ENCODE data around the gene TMED8.

TMED8 gene

DNA sequence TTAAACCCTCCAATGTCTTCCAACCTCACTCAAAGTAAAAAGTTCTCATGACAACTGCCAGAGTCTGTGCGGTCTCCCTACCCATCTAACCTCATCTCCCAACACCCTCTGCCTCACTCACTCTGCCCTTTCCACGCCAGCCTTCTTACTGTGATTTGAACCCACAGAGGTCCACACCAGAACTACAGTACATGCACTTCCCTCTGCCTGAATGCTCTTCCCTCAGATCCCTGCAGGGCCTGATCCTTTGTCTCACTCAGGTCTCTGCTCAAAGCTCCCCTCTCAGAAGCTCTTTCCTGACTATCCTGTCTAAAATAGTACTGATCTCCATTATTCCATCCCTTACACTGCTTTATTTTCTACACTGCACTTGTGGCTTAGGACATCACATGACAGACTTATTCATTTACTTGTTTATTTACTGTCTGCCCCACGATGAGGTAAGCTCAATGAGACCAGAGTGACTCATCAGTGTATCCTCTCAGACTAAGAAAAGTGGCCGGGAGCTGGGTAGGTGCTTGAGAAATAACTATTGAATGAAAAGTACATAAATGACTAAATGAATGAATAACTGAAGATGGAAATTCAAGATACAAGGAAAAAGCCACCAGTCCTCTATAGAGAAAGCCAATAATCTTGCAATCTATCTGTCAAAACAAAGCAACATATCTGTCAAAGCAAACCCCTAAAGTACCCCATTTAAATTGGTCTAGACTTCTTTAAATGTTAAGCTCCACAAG is 73.3 kb downstream of the TMED8 start:
- H2BK120ac ChIP-seq (ENCODE audit: insufficient read depth, low read length, poor library complexity): peak overlapping the region; percentile 89
- peak overlapping the region; percentile 93 for H3K27ac ChIP-seq (ENCODE audit: low read depth, low read length)
- peaks cover 6% of the 10 kb centered on the region for H3K79me2 ChIP-seq (ENCODE audit: control insufficient read depth, insufficient read depth, low read length, poor library complexity)
- peak overlapping the region; percentile 64 for H3K18ac ChIP-seq (ENCODE audit: low read length)
- H3K23ac ChIP-seq (ENCODE audit: low read length): no peak overlapping the region
- H2AK5ac ChIP-seq (ENCODE audit: low read length): peak overlapping the region; percentile 60
- H3K9ac ChIP-seq (ENCODE audit: low read length): no peak overlapping the region
- peak overlapping the region; percentile 80 for H3K14ac ChIP-seq (ENCODE audit: low read length)
- H3K9me3 ChIP-seq (ENCODE audit: insufficient read depth, low read depth, low read length): no peaks in the 10 kb centered on the region
- H3K4me2 ChIP-seq (ENCODE audit: low read length): peak overlapping the region; percentile 7
- H4K91ac ChIP-seq (ENCODE audit: low read depth, low read length): peak overlapping the region; percentile 91
- no CpG with 5 or more reads among the region's 4 CpGs for WGBS (ENCODE audit: extremely low coverage, insufficient coverage, insufficient read length)
- peak overlapping the region; percentile 96 for H2BK5ac ChIP-seq (ENCODE audit: low read depth, low read length, poor library complexity)
- peak overlapping the region; percentile 86 for H2BK12ac ChIP-seq (ENCODE audit: low read length)
- peak overlapping the region; percentile 56 for H3K4ac ChIP-seq (ENCODE audit: low read depth, low read length)
- no peak overlapping the region for H3K4me3 ChIP-seq (ENCODE audit: low read depth, low read length)
- H3K4me1 ChIP-seq (ENCODE audit: control insufficient read depth in 1 of 2, insufficient read depth in 2 of 2, low read length in 2 of 2): peaks cover 30 to 38% of the 10 kb centered on the region in 2 experiments
- peak; percentile 60 to 79 for DNase-seq
- H2AFZ ChIP-seq (ENCODE audit: insufficient read depth, low read length, poor library complexity): no peak overlapping the region
- H3K27me3 ChIP-seq (ENCODE audit: insufficient read depth, low read length): no peaks in the 10 kb centered on the region
- H4K8ac ChIP-seq (ENCODE audit: low read depth, low read length): peak overlapping the region; percentile 66
- peaks cover 36% of the 10 kb centered on the region for H3K79me1 ChIP-seq (ENCODE audit: low read length)
- H3K36me3 ChIP-seq (ENCODE audit: control insufficient read depth in 1 of 2, insufficient read depth in 2 of 2, low read length in 2 of 2): peaks cover 2 to 12% of the 10 kb centered on the region in 2 experiments
- H4K12ac ChIP-seq (ENCODE audit: low read depth, low read length): peak overlapping the region; percentile 17

DNA sequence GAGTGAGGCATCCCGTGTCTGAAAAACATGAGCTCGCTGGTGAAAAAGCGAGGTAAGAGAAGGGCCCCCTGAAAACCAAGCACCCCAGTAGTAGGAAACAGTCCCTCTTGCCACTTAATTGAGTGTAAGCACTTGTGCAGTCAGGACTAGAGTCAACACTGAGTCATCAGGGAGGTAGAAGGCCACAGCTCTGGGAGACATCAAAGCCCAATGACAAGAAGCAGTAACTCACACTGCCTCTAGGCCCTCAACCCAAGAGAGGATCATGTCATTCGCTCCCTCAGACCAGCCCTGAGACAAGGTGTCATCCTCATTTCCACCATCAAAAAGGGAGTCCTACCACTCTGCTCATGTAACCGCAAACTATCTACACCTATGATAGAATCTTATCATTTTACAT is 74.0 kb downstream of the TMED8 start:
- H3K79me1 ChIP-seq (ENCODE audit: low read length): peaks cover 36% of the 10 kb centered on the region
- peaks cover 30 to 38% of the 10 kb centered on the region in 2 experiments for H3K4me1 ChIP-seq (ENCODE audit: control insufficient read depth in 1 of 2, insufficient read depth in 2 of 2, low read length in 2 of 2)
- peak; percentile 26 to 32 for DNase-seq
- H4K8ac ChIP-seq (ENCODE audit: low read depth, low read length): no peak overlapping the region
- H2AFZ ChIP-seq (ENCODE audit: insufficient read depth, low read length, poor library complexity): no peak overlapping the region
- peak overlapping the region; percentile 89 for H2BK120ac ChIP-seq (ENCODE audit: insufficient read depth, low read length, poor library complexity)
- H3K27me3 ChIP-seq (ENCODE audit: insufficient read depth, low read length): no peaks in the 10 kb centered on the region
- H3K4me2 ChIP-seq (ENCODE audit: low read length): no peak overlapping the region
- H3K14ac ChIP-seq (ENCODE audit: low read length): no peak overlapping the region
- H3K9me3 ChIP-seq (ENCODE audit: insufficient read depth, low read depth, low read length): no peaks in the 10 kb centered on the region
- no CpG with 5 or more reads among the region's 5 CpGs for WGBS (ENCODE audit: extremely low coverage, insufficient coverage, insufficient read length)
- H3K9ac ChIP-seq (ENCODE audit: low read length): no peak overlapping the region
- H2BK5ac ChIP-seq (ENCODE audit: low read depth, low read length, poor library complexity): peak overlapping the region; percentile 47
- peak overlapping the region; percentile 75 for H4K91ac ChIP-seq (ENCODE audit: low read depth, low read length)
- peak overlapping the region; percentile 27 for H2BK12ac ChIP-seq (ENCODE audit: low read length)
- H4K12ac ChIP-seq (ENCODE audit: low read depth, low read length): no peak overlapping the region
- peak overlapping the region; percentile 93 for H3K27ac ChIP-seq (ENCODE audit: low read depth, low read length)
- no peak overlapping the region for H2AK5ac ChIP-seq (ENCODE audit: low read length)
- peak overlapping the region; percentile 12 for H3K18ac ChIP-seq (ENCODE audit: low read length)
- H3K79me2 ChIP-seq (ENCODE audit: control insufficient read depth, insufficient read depth, low read length, poor library complexity): peaks cover 6% of the 10 kb centered on the region
- no peak overlapping the region for H3K4ac ChIP-seq (ENCODE audit: low read depth, low read length)
- H3K23ac ChIP-seq (ENCODE audit: low read length): no peak overlapping the region
- peaks cover 5 to 19% of the 10 kb centered on the region in 2 experiments for H3K36me3 ChIP-seq (ENCODE audit: control insufficient read depth in 1 of 2, insufficient read depth in 2 of 2, low read length in 2 of 2)
- no peak overlapping the region for H3K4me3 ChIP-seq (ENCODE audit: low read depth, low read length)

DNA sequence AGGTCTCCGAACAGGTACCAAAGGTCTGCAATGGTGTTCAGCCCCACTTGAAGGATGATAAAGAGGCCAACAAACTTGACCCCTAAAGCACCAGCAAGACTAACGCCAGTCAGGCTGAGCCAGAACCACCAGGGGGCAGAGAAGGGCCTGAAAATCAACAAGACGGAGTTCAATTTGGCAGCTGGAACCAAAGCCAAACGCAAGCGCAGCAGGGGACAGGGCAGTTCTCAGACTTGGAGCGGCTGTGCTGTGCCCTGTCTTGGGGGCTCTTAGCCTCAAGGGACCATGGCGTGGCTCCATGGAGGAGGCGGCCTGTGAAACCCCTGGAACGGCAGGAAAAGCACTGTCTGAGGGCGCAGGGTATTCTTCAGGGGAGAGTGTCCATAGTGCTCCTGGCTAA is 75.8 kb downstream of the TMED8 start:
- peak overlapping the region; percentile 30 for H2BK12ac ChIP-seq (ENCODE audit: low read length)
- H3K79me1 ChIP-seq (ENCODE audit: low read length): peaks cover 23% of the 10 kb centered on the region
- peaks cover 12 to 32% of the 10 kb centered on the region in 2 experiments for H3K36me3 ChIP-seq (ENCODE audit: control insufficient read depth in 1 of 2, insufficient read depth in 2 of 2, low read length in 2 of 2)
- H3K4me1 ChIP-seq (ENCODE audit: control insufficient read depth in 1 of 2, insufficient read depth in 2 of 2, low read length in 2 of 2): peaks cover 19 to 25% of the 10 kb centered on the region in 2 experiments
- no peak overlapping the region for H2BK5ac ChIP-seq (ENCODE audit: low read depth, low read length, poor library complexity)
- H2BK120ac ChIP-seq (ENCODE audit: insufficient read depth, low read length, poor library complexity): peak overlapping the region; percentile 23
- H4K91ac ChIP-seq (ENCODE audit: low read depth, low read length): peak overlapping the region; percentile 46
- no peaks in the 10 kb centered on the region for H3K9me3 ChIP-seq (ENCODE audit: insufficient read depth, low read depth, low read length)
- peaks cover 6% of the 10 kb centered on the region for H3K79me2 ChIP-seq (ENCODE audit: control insufficient read depth, insufficient read depth, low read length, poor library complexity)
- H3K18ac ChIP-seq (ENCODE audit: low read length): peak overlapping the region; percentile 23
- no peak overlapping the region for H4K12ac ChIP-seq (ENCODE audit: low read depth, low read length)
- WGBS (ENCODE audit: extremely low coverage, insufficient coverage, insufficient read length): no CpG with 5 or more reads among the region's 10 CpGs
- H3K4me3 ChIP-seq (ENCODE audit: low read depth, low read length): no peak overlapping the region
- no peaks in the 10 kb centered on the region for H3K27me3 ChIP-seq (ENCODE audit: insufficient read depth, low read length)
- H3K27ac ChIP-seq (ENCODE audit: low read depth, low read length): no peak overlapping the region
- H3K23ac ChIP-seq (ENCODE audit: low read length): no peak overlapping the region
- no peak overlapping the region for H3K9ac ChIP-seq (ENCODE audit: low read length)
- DNase-seq: peak; percentile 71 to 90
- peak overlapping the region; percentile 18 for H4K8ac ChIP-seq (ENCODE audit: low read depth, low read length)
- H2AK5ac ChIP-seq (ENCODE audit: low read length): peak overlapping the region; percentile 51
- no peak overlapping the region for H3K4ac ChIP-seq (ENCODE audit: low read depth, low read length)
- peak overlapping the region; percentile 45 for H3K14ac ChIP-seq (ENCODE audit: low read length)
- no peak overlapping the region for H3K4me2 ChIP-seq (ENCODE audit: low read length)
- no peak overlapping the region for H2AFZ ChIP-seq (ENCODE audit: insufficient read depth, low read length, poor library complexity)

DNA sequence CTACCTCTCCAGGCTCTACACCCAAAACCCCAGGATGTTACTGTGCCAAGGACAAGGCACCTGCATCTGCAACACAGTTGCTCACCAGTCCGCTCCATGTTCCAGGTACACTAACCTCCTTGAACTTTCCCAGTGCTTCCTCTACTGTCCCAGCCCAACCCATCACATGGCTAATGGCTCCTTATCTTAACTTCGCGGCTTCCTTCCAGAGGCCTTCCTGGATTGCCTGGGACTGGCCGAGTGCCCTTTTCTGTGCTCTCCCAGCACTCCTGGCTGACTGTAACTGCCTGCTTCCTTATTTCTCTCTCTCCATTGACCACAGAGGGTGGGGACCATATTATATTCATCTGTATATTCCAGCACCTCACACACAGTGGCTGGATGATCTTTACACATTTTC is 77.1 kb downstream of the TMED8 start:
- Histone ChIP-seq H4K12ac (ENCODE audit: low read depth, low read length) (no peak overlapping the region), H4K8ac (ENCODE audit: low read depth, low read length) (no peak overlapping the region), H3K79me2 (ENCODE audit: control insufficient read depth, insufficient read depth, low read length, poor library complexity) (peaks cover 4% of the 10 kb centered on the region), H3K4me1 (ENCODE audit: control insufficient read depth in 1 of 2, insufficient read depth in 2 of 2, low read length in 2 of 2) (peaks cover 12 to 17% of the 10 kb centered on the region in 2 experiments), H3K27me3 (ENCODE audit: insufficient read depth, low read length) (no peaks in the 10 kb centered on the region), H3K9me3 (ENCODE audit: insufficient read depth, low read depth, low read length) (no peaks in the 10 kb centered on the region), H3K18ac (ENCODE audit: low read length) (no peak overlapping the region), H3K4me3 (ENCODE audit: low read depth, low read length) (no peak overlapping the region), H2AFZ (ENCODE audit: insufficient read depth, low read length, poor library complexity) (no peak overlapping the region), H3K4me2 (ENCODE audit: low read length) (no peak overlapping the region), H3K36me3 (ENCODE audit: control insufficient read depth in 1 of 2, insufficient read depth in 2 of 2, low read length in 2 of 2) (peaks cover 15 to 32% of the 10 kb centered on the region in 2 experiments), H3K23ac (ENCODE audit: low read length) (no peak overlapping the region), H2AK5ac (ENCODE audit: low read length) (no peak overlapping the region), H3K27ac (ENCODE audit: low read depth, low read length) (no peak overlapping the region), H3K79me1 (ENCODE audit: low read length) (peaks cover 17% of the 10 kb centered on the region), H2BK5ac (ENCODE audit: low read depth, low read length, poor library complexity) (no peak overlapping the region), H3K9ac (ENCODE audit: low read length) (no peak overlapping the region), H3K14ac (ENCODE audit: low read length) (no peak overlapping the region), H2BK12ac (ENCODE audit: low read length) (no peak overlapping the region), H4K91ac (ENCODE audit: low read depth, low read length) (no peak overlapping the region), H3K4ac (ENCODE audit: low read depth, low read length) (no peak overlapping the region), H2BK120ac (ENCODE audit: insufficient read depth, low read length, poor library complexity) (no peak overlapping the region)
- DNase-seq: no peak
- WGBS (ENCODE audit: extremely low coverage, insufficient coverage, insufficient read length): no CpG with 5 or more reads among the region's 4 CpGs

Data from trophoblast cell (in vitro differentiated cells and primary cell).